K562 (cell line): ENCODE results near the gene BEST2. TPM values are rescaled to one million over a fixed set of nuclear protein-coding genes. Genes with fewer than 3 reads are reported as not detected.

Experiments used
- ATAC-seq: fragments of 200-7000 bp; cut with Tn5 transposase; 3 replicates; pipeline ENCODE4 v1.9.1; 2020; ENCODE audit warnings: moderate library complexity
- BruUV-seq: library from RNA; stranded (reverse); fragments of 400-500 nt; replicated peaks from 2 replicates; lab custom pipeline; 2021; lab: Mats Ljungman, UMichigan
- CTCF ChIA-PET: fragments of 300-600 bp; formaldehyde crosslinking; extraction: SDS; loops from one replicate; lab custom pipeline; 2021; ENCODE audit warnings: low intra/inter-chr PET ratio; lab: Yijun Ruan, JAX
- POLR2A ChIA-PET: fragments of 300-600, 350-650 bp; sonication (Branson Sonifier 250); formaldehyde crosslinking; extraction: SDS; loops from one replicate; lab custom pipeline; 2021; ENCODE audit warnings: antibody characterized with exemption, inconsistent platforms; lab: Yijun Ruan, JAX
- DNase-seq, 4 experiments: peaks; one replicate each; pipeline versions ENCODE4 v3.0.0 to v3.0.0-alpha.2; 2011 to 2018; ENCODE audit warnings: low spot score in 3 of 4, mixed read lengths in 3 of 4; ENCODE audit errors: extremely low read depth in 1 of 4
- FAIRE-seq: peaks from 2 replicates; lab custom pipeline; 2011; peaks lifted over from hg19 to GRCh38; lab: Jason Lieb, UNC
- H2AFZ ChIP-seq: 2 replicates; pipeline ENCODE4 v1.6.0; 2011; ENCODE audit warnings: low read depth, low read length, control low read depth, inconsistent platforms
- H3K27ac ChIP-seq: fragments of 200-600 bp; 3 replicates; pipeline ENCODE4 v1.8.0; 2011; ENCODE audit warnings: low read depth, mild to moderate bottlenecking, control low read depth, inconsistent platforms, low read length, moderate library complexity, mixed read lengths; ENCODE audit errors: extremely low read depth
- H3K27me3 ChIP-seq, 2 experiments: fragments of 300-600 bp in 1 of 2; 2 replicates in 1 of 2; 3 replicates in 1 of 2; pipeline versions ENCODE4 v1.6.0 to v1.8.0; 2011; ENCODE audit warnings: inconsistent platforms in 2 of 2, low read length in 2 of 2, mild to moderate bottlenecking in 1 of 2, mixed read lengths in 1 of 2, moderate library complexity in 1 of 2; ENCODE audit not compliant: control insufficient read depth in 2 of 2, insufficient read depth in 2 of 2
- H3K36me3 ChIP-seq: fragments of 300-600 bp; 3 replicates; pipeline ENCODE4 v1.8.0; 2011; ENCODE audit warnings: mild to moderate bottlenecking, low read length, inconsistent platforms; ENCODE audit not compliant: control insufficient read depth, insufficient read depth
- H3K4me1 ChIP-seq, 2 experiments: fragments of 200-600 bp in 1 of 2; replicated peaks in 1 of 2; 2 replicates in 1 of 2; 3 replicates in 1 of 2; pipeline versions ENCODE4 v1.5.1 to v1.8.0; 2011; ENCODE audit warnings: inconsistent platforms in 2 of 2, low read length in 2 of 2, mild to moderate bottlenecking in 1 of 2, mixed read lengths in 1 of 2, moderate library complexity in 1 of 2; ENCODE audit not compliant: control insufficient read depth in 2 of 2, insufficient read depth in 2 of 2
- H3K4me2 ChIP-seq: 2 replicates; pipeline ENCODE4 v1.6.1; 2011; ENCODE audit warnings: low read length, control low read depth, inconsistent platforms, mixed read lengths; ENCODE audit not compliant: insufficient read depth
- H3K4me3 ChIP-seq: fragments of 200-600 bp; sonication (generic), shearing (Covaris generic); 2 replicates; pipeline ENCODE4 v1.5.1; 2016; ENCODE audit warnings: control low read depth, inconsistent platforms
- H3K79me2 ChIP-seq: fragments of 200-600 bp; 3 replicates; pipeline ENCODE4 v1.8.0; 2011; ENCODE audit warnings: low read length, inconsistent platforms; ENCODE audit not compliant: control insufficient read depth, insufficient read depth
- H3K9ac ChIP-seq, 2 experiments: 2 replicates each; pipeline versions ENCODE4 v1.6.0 to v1.6.1; 2011; ENCODE audit warnings: low read depth in 2 of 2, low read length in 2 of 2, control low read depth in 1 of 2, inconsistent platforms in 1 of 2, mild to moderate bottlenecking in 1 of 2, mixed read lengths in 1 of 2; ENCODE audit not compliant: insufficient read depth in 1 of 2
- H3K9me1 ChIP-seq: one replicate; pipeline ENCODE4 v1.6.0; 2011; ENCODE audit warnings: inconsistent platforms, mild to moderate bottlenecking, low read length, moderate library complexity; ENCODE audit not compliant: control insufficient read depth, insufficient read depth
- H3K9me3 ChIP-seq: replicated peaks from 2 replicates; pipeline ENCODE4 v1.5.1; 2011; ENCODE audit warnings: low read depth, low read length, inconsistent platforms; ENCODE audit not compliant: control insufficient read depth, insufficient read depth
- H4K20me1 ChIP-seq: replicated peaks from 2 replicates; pipeline ENCODE4 v1.6.1; 2011; ENCODE audit warnings: low read length, inconsistent platforms, mixed read lengths; ENCODE audit not compliant: control insufficient read depth, insufficient read depth
- CEBPG ChIP-seq, 3 experiments: fragments of 200-800 bp in 1 of 3; sonication (Bioruptor generic) in 1 of 3; sonication (generic) in 1 of 3; formaldehyde crosslinking in 1 of 3; IDR thresholded peaks in 2 of 3; conservative IDR thresholded peaks in 1 of 3; 2 replicates each; pipeline versions ENCODE4 v1.6.1 to v1.8.0; 2016 to 2022; ENCODE audit warnings: missing compliant biosample characterization in 2 of 3, missing genetic modification characterization in 2 of 3, mild to moderate bottlenecking in 1 of 3, missing genetic modification reagents in 1 of 3
- DIDO1 ChIP-seq: fragments of 450-650 bp; IDR thresholded peaks from 2 replicates; pipeline ENCODE4 v1.6.1; 2016; ENCODE audit warnings: low read depth, missing biosample characterization, missing genetic modification characterization
- FOXJ2 ChIP-seq: fragments of 200-800 bp; sonication (Bioruptor generic); IDR thresholded peaks from 2 replicates; pipeline ENCODE4 v1.6.1; 2016; ENCODE audit warnings: missing genetic modification characterization, missing compliant biosample characterization
- MYBL2 ChIP-seq, 2 experiments: fragments of 450-650 bp in 1 of 2; sonication (generic) in 1 of 2; formaldehyde crosslinking in 1 of 2; IDR thresholded peaks; 2 replicates each; pipeline versions ENCODE4 v1.6.1 to v1.8.1; 2017 to 2022; ENCODE audit warnings: borderline replicate concordance in 1 of 2, inconsistent platforms in 1 of 2, low read depth in 1 of 2, mild to moderate bottlenecking in 1 of 2, missing genetic modification reagents in 1 of 2, moderate library complexity in 1 of 2
- POLR2AphosphoS5 ChIP-seq: IDR thresholded peaks from 2 replicates; pipeline ENCODE4 v1.6.1; 2011; ENCODE audit warnings: mild to moderate bottlenecking, low read depth, low read length, moderate library complexity; ENCODE audit not compliant: control insufficient read depth, insufficient read depth
- POU5F1 ChIP-seq: fragments of 150-350 bp; IDR thresholded peaks from 2 replicates; pipeline ENCODE4 v1.6.1; 2014; ENCODE audit warnings: borderline replicate concordance, low read length, low read depth, mild to moderate bottlenecking; ENCODE audit not compliant: partially characterized antibody
- RBFOX2 ChIP-seq: fragments of 200-400 bp; formaldehyde crosslinking; IDR thresholded peaks from 2 replicates; pipeline ENCODE4 v1.6.1; 2017; ENCODE audit warnings: low read depth, mild to moderate bottlenecking, low read length, moderate library complexity
- SNIP1 ChIP-seq: fragments of 450-650 bp; IDR thresholded peaks from 2 replicates; pipeline ENCODE4 v1.7.1; 2017; ENCODE audit warnings: low read depth, mild to moderate bottlenecking
- TOE1 ChIP-seq, 2 experiments: fragments of 450-650 bp in 1 of 2; sonication (generic) in 1 of 2; formaldehyde crosslinking in 1 of 2; IDR thresholded peaks; 2 replicates each; pipeline versions ENCODE4 v1.7.1 to v1.8.0; 2016 to 2022; ENCODE audit warnings: borderline replicate concordance in 2 of 2, mild to moderate bottlenecking in 2 of 2, antibody characterized with exemption in 1 of 2, inconsistent platforms in 1 of 2, low read depth in 1 of 2, missing genetic modification reagents in 1 of 2, moderate library complexity in 1 of 2
- YY1 ChIP-seq, 3 experiments: IDR thresholded peaks; 2 replicates each; pipeline ENCODE4 v1.6.1; 2011; ENCODE audit warnings: low read length in 2 of 3, mild to moderate bottlenecking in 2 of 3, moderate library complexity in 2 of 3, borderline replicate concordance in 1 of 3, control low read depth in 1 of 3, low read depth in 1 of 3; ENCODE audit not compliant: insufficient read depth in 3 of 3, insufficient replicate concordance in 2 of 3, control insufficient read depth in 1 of 3, insufficient read length in 1 of 3; ENCODE audit errors: extremely low read depth in 1 of 3
- ZEB2 ChIP-seq: fragments of 450-650 bp; IDR thresholded peaks from 2 replicates; pipeline ENCODE4 v1.6.1; 2016
- WGBS: fragments of 100-300 bp; shearing (Covaris generic); methylation state at CpG from one replicate; pipeline ENCODE4 v1.1.6; 2016; ENCODE audit warnings: low coverage, mixed read lengths; ENCODE audit not compliant: insufficient coverage; ENCODE audit errors: missing lambda C conversion rate; 5-methylcytosine and 5-hydroxymethylcytosine counted together
- in situ Hi-C: fragments of 300-500 bp; cut with MboI; formaldehyde crosslinking; loops from 4 replicates; pipeline ENCODE4 v1.15.0; 2018; ENCODE audit warnings: inconsistent platforms, mixed read lengths
- intact Hi-C: fragments of 100-400 bp; cut with micrococcal nuclease; formaldehyde crosslinking; loops from 2 replicates; pipeline ENCODE4 v1.14.2; 2022
- polyA plus RNA-seq, 8 experiments: library from polyadenylated mRNA; depleted of rRNA in 4 of 8; stranded (reverse) in 5 of 8; unstranded in 3 of 8; fragments of >200 nt; fragmentation: Nextera tagmentation in 2 of 8; fragmentation: Illumina TruSeq in 1 of 8; extraction: Ambion mirVana in 2 of 8; extraction: Trizol in 1 of 8; gene quantifications; 2 replicates each; pipeline versions ENCODE4 v1.2.1 to v1.2.3, GENCODE V29; 2011 to 2014; ENCODE audit warnings: inconsistent platforms in 1 of 8, missing spikeins in 1 of 8
- total RNA-seq, 7 experiments: library from RNA; depleted of rRNA in 6 of 7; stranded (reverse); fragments of >200 nt in 6 of 7; fragmentation: Illumina TruSeq in 2 of 7; extraction: Trizol in 2 of 7; gene quantifications; 2 replicates each; pipeline versions ENCODE4 v1.2.1 to v1.2.3, GENCODE V29; 2011 to 2021; ENCODE audit warnings: low replicate concordance in 1 of 7

Gene BEST2
- total and polyA plus RNA-seq, 9 of the 15 experiments (the other 6 are each of a cell fraction or from before 2014, with no cell fraction given): not detected

DNA sequence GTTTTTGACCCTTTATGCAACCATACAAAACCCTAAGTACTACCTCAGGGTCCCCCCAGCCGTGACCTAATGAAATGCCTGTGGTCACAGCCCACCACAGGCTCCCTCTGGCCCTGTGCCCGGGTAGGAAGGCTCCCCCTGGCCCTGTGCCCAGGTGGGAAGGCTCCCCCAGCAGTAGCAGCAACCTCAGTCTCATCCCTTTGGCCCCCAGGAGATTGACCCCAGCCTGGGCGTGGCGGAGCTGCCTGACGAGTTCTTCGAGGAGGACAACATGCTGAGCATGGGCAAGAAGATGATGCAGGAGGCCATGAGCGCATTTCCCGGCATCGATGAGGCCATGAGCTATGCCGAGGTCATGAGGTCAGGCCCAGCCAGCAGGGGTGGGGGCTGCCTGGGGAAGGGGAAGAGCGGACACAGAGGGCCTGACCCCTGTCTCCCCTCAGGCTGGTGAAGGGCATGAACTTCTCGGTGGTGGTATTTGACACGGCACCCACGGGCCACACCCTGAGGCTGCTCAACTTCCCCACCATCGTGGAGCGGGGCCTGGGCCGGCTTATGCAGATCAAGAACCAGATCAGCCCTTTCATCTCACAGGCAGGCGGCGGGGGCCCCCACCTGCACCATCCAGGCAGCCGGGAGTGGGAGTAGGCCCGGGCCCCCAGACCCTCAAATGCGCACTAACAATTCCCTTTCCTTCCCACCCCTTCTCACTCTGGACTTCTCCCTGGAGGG, 6.3 kb upstream of the BEST2 start:
- H3K79me2 ChIP-seq: no peaks in the 10 kb centered on the region
- peaks cover 0 to 12% of the 10 kb centered on the region in 2 experiments; a peak in 2 of 5 replicates for H3K4me1 ChIP-seq
- 81% methylated on average over 13 of the region's 22 CpGs for WGBS
- no peak for DNase-seq
- no peak overlapping the region for H3K4me3 ChIP-seq
- no peak overlapping the region for H3K27ac ChIP-seq
- H3K36me3 ChIP-seq: peaks cover 53% of the 10 kb centered on the region; the same call in 2 of the 3 replicates
- no peaks in the 10 kb centered on the region for H3K9me1 ChIP-seq
- H3K9me3 ChIP-seq: peaks cover 9% of the 10 kb centered on the region
- ATAC-seq: no peak
- no peak for FAIRE-seq
- no peak overlapping the region for H3K4me2 ChIP-seq
- intact Hi-C loops: no loop called here
- ChIA-PET POLR2A (interaction anchor here (1.6 to 2.0 kb wide), 2 partner anchors 8 to 9 kb away, joined by 4 to 7 read pairs; partner anchors contain the start of gene GET3), CTCF (no interaction called here)
- no peaks in the 10 kb centered on the region for H4K20me1 ChIP-seq
- H3K9ac ChIP-seq: no peak overlapping the region; a peak in 1 of 4 replicates
- no peak overlapping the region for H2AFZ ChIP-seq
- BruUV-seq: no TSS peak
- in situ Hi-C loops: no loop called here
- TF ChIP-seq DIDO1: no peak
- H3K27me3 ChIP-seq: peaks cover 3% of the 10 kb centered on the region in 2 experiments; a peak in 3 of 5 replicates

DNA sequence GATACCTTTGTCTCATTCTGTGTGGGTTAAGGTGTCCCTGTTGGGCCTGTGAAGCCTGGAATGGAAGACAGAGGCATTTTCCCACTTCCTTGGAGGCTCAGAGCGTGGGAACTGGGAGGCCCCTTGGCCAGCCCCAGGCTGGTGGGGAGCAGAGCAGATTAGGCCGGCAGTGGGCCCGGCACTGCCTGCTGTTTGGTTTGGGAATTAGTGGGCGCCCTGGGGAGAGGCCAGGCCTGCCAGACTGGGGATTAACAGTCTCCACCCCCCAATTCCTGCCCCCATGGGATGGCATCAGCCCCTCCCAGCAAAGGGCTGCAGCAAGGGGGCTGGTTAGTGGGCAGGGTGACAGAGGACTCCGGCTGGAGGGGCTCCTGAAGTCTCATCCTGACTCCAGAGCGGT, 3.1 kb upstream of the BEST2 start:
- no TSS peak for BruUV-seq
- Histone ChIP-seq H3K9me1 (no peaks in the 10 kb centered on the region), H4K20me1 (no peaks in the 10 kb centered on the region), H3K9me3 (peaks cover 9% of the 10 kb centered on the region), H3K9ac (no peak overlapping the region), H3K4me3 (no peak overlapping the region), H2AFZ (no peak overlapping the region), H3K4me2 (no peak overlapping the region), H3K27me3 (peaks cover 20 to 32% of the 10 kb centered on the region in 2 experiments; a peak in 3 of 5 replicates), H3K36me3 (peaks cover 41% of the 10 kb centered on the region; the same call in 2 of the 3 replicates), H3K4me1 (peaks cover 0 to 22% of the 10 kb centered on the region in 2 experiments; a peak in 3 of 5 replicates), H3K79me2 (no peaks in the 10 kb centered on the region), H3K27ac (no peak overlapping the region)
- CTCF ChIA-PET: interaction anchor here (0.6 kb wide), 1 partner anchor 69 kb away, joined by 3 read pairs; no protein-coding TSS in a partner anchor
- intact Hi-C loops (no loop called here), in situ Hi-C loops (no loop called here)
- POLR2A ChIA-PET: interaction anchor here (1.4 kb wide), 1 partner anchor 9 kb away, joined by 4 read pairs; no protein-coding TSS in a partner anchor
- ATAC-seq (no peak), DNase-seq (no peak), FAIRE-seq (no peak)
- 81% methylated on average over 5 of the region's 6 CpGs for WGBS
- TF ChIP-seq TOE1 (IDR thresholded peaks at IDR 0.05; ENCODE audit: borderline replicate concordance): no peak
- no peak for TF ChIP-seq TOE1 (CRISPR knock-in tag; IDR thresholded peaks at IDR 0.05; ENCODE audit: borderline replicate concordance, low read depth)
- TF ChIP-seq SNIP1: no peak
- TF ChIP-seq CEBPG (CRISPR knock-in tag; IDR thresholded peaks at IDR 0.05): no peak
- no peak for TF ChIP-seq CEBPG (tag; conservative IDR thresholded peaks at IDR 0.05 in 1 of 2, IDR thresholded peaks at IDR 0.05 in 1 of 2)
- no peak for TF ChIP-seq POLR2AphosphoS5
- no peak for TF ChIP-seq YY1 (IDR thresholded peaks at IDR 0.05; ENCODE audit: borderline replicate concordance in 1 of 3, control insufficient read depth in 1 of 3, extremely low read depth in 1 of 3, insufficient read depth in 3 of 3, insufficient read length in 1 of 3, insufficient replicate concordance in 2 of 3, low read depth in 1 of 3, low read length in 2 of 3)
- no peak for TF ChIP-seq FOXJ2 (tag)
- TF ChIP-seq RBFOX2: 0 out of 2 replicates have a peak, but pooled peaks have one; percentile 8
- no peak for TF ChIP-seq POU5F1
- TF ChIP-seq ZEB2: no peak
- TF ChIP-seq MYBL2 (IDR thresholded peaks at IDR 0.05; ENCODE audit: low read depth): no peak
- no peak for TF ChIP-seq MYBL2 (CRISPR knock-in tag; IDR thresholded peaks at IDR 0.05; ENCODE audit: borderline replicate concordance)
